H9 (cell line): Measurements from ENCODE around the gene RFX4. TPM values are rescaled to one million over a fixed set of nuclear protein-coding genes. Genes with fewer than 3 reads are reported as not detected.

Experiments used
- DNase-seq: peaks from one replicate; pipeline ENCODE4 v3.0.0-alpha.2; 2017
- H2AFZ ChIP-seq: one replicate; pipeline ENCODE4 v1.6.1; 2013; ENCODE audit warnings: mild to moderate bottlenecking, low read length, control low read depth, moderate library complexity
- H2AK5ac ChIP-seq: 2 replicates; pipeline ENCODE4 v1.6.1; 2013; ENCODE audit warnings: low read length, control low read depth, mixed read lengths; ENCODE audit not compliant: insufficient read length
- H2BK120ac ChIP-seq: one replicate; pipeline ENCODE4 v1.6.1; 2013; ENCODE audit warnings: low read depth, mild to moderate bottlenecking, low read length, control low read depth, inconsistent platforms; ENCODE audit not compliant: poor library complexity, severe bottlenecking
- H2BK12ac ChIP-seq: 2 replicates; pipeline ENCODE4 v1.6.1; 2013; ENCODE audit warnings: low read length, control low read depth, mixed read lengths, low read depth; ENCODE audit not compliant: insufficient read length
- H2BK15ac ChIP-seq: 2 replicates; pipeline ENCODE4 v1.6.1; 2013; ENCODE audit warnings: low read depth, low read length, control low read depth
- H2BK20ac ChIP-seq: one replicate; pipeline ENCODE4 v1.6.1; 2013; ENCODE audit warnings: low read depth, mild to moderate bottlenecking, low read length, control low read depth, inconsistent platforms; ENCODE audit not compliant: poor library complexity, severe bottlenecking
- H2BK5ac ChIP-seq: 2 replicates; pipeline ENCODE4 v1.6.1; 2013; ENCODE audit warnings: low read length, control low read depth, mixed read lengths; ENCODE audit not compliant: insufficient read length
- H3K14ac ChIP-seq: 2 replicates; pipeline ENCODE4 v1.6.1; 2013; ENCODE audit warnings: low read length, control low read depth; ENCODE audit not compliant: insufficient read depth
- H3K18ac ChIP-seq: 2 replicates; pipeline ENCODE4 v1.6.1; 2013; ENCODE audit warnings: low read depth, mild to moderate bottlenecking, mixed read lengths, low read length, control low read depth; ENCODE audit not compliant: insufficient read length
- H3K23ac ChIP-seq: 2 replicates; pipeline ENCODE4 v1.6.1; 2013; ENCODE audit warnings: low read length, control low read depth, mixed read lengths, low read depth; ENCODE audit not compliant: insufficient read length
- H3K23me2 ChIP-seq: 2 replicates; pipeline ENCODE4 v1.6.1; 2013; ENCODE audit warnings: low read depth, mild to moderate bottlenecking, mixed read lengths, low read length, control low read depth; ENCODE audit not compliant: insufficient read length, poor library complexity, severe bottlenecking
- H3K27ac ChIP-seq: 2 replicates; pipeline ENCODE4 v1.5.1; 2013; ENCODE audit warnings: low read length, control low read depth, mixed read lengths, low read depth; ENCODE audit not compliant: insufficient read length
- H3K27me3 ChIP-seq: 2 replicates; pipeline ENCODE4 v1.6.1; 2013; ENCODE audit warnings: low read length, control low read depth, inconsistent platforms; ENCODE audit not compliant: insufficient read depth
- H3K4ac ChIP-seq: 2 replicates; pipeline ENCODE4 v1.6.1; 2013; ENCODE audit warnings: low read depth, mild to moderate bottlenecking, control low read depth, inconsistent platforms, low read length, moderate library complexity
- H3K4me1 ChIP-seq: 2 replicates; pipeline ENCODE4 v1.6.1; 2013; ENCODE audit warnings: low read length, control low read depth, inconsistent platforms; ENCODE audit not compliant: insufficient read depth
- H3K4me2 ChIP-seq: 2 replicates; pipeline ENCODE4 v1.6.1; 2013; ENCODE audit warnings: low read length, control low read depth, mixed read lengths; ENCODE audit not compliant: insufficient read length, insufficient read depth
- H3K56ac ChIP-seq: 2 replicates; pipeline ENCODE4 v1.6.1; 2013; ENCODE audit warnings: low read depth, mild to moderate bottlenecking, mixed read lengths, low read length, control low read depth; ENCODE audit not compliant: insufficient read length
- H3K79me1 ChIP-seq: 2 replicates; pipeline ENCODE4 v1.6.1; 2013; ENCODE audit warnings: low read depth, mild to moderate bottlenecking, moderate library complexity, low read length, control low read depth, inconsistent platforms; ENCODE audit not compliant: insufficient read depth, poor library complexity, severe bottlenecking
- H3K79me2 ChIP-seq: 2 replicates; pipeline ENCODE4 v1.6.1; 2013; ENCODE audit warnings: low read length, control low read depth, inconsistent platforms; ENCODE audit not compliant: insufficient read depth
- H3K9ac ChIP-seq: 2 replicates; pipeline ENCODE4 v1.6.1; 2013; ENCODE audit warnings: low read length, control low read depth, mixed read lengths; ENCODE audit not compliant: insufficient read length; ENCODE audit errors: extremely low read depth
- H3K9me3 ChIP-seq: one replicate; pipeline ENCODE4 v1.6.1; 2013; ENCODE audit warnings: low read depth, low read length, inconsistent platforms; ENCODE audit not compliant: control insufficient read depth
- H3T11ph ChIP-seq: one replicate; pipeline ENCODE4 v1.6.1; 2013; ENCODE audit warnings: mild to moderate bottlenecking, low read length, control low read depth, inconsistent platforms
- H4K20me1 ChIP-seq: one replicate; pipeline ENCODE4 v1.6.1; 2013; ENCODE audit not compliant: control insufficient read depth, insufficient read length, insufficient read depth
- H4K5ac ChIP-seq: 2 replicates; pipeline ENCODE4 v1.6.1; 2013; ENCODE audit warnings: low read depth, mild to moderate bottlenecking, mixed read lengths, low read length, control low read depth; ENCODE audit not compliant: insufficient read length
- H4K8ac ChIP-seq: replicated peaks from 2 replicates; pipeline ENCODE4 v1.6.1; 2013; ENCODE audit warnings: low read length, control low read depth, mixed read lengths, low read depth; ENCODE audit not compliant: insufficient read length
- H4K91ac ChIP-seq: 2 replicates; pipeline ENCODE4 v1.6.1; 2013; ENCODE audit warnings: low read depth, mild to moderate bottlenecking, moderate library complexity, mixed read lengths, low read length, control low read depth; ENCODE audit not compliant: insufficient read length
- H3K27ac Mint-ChIP-seq, 3 experiments: 2 replicates in 2 of 3; 3 replicates in 1 of 3; pipeline ENCODE4 v1.8.0; 2020 to 2021; ENCODE audit warnings: mixed read lengths in 3 of 3, mild to moderate bottlenecking in 1 of 3, moderate library complexity in 1 of 3
- H3K27me3 Mint-ChIP-seq: 2 replicates; pipeline ENCODE4 v1.8.0; 2021; ENCODE audit warnings: low read depth, mild to moderate bottlenecking, moderate library complexity, mixed read lengths
- H3K36me3 Mint-ChIP-seq, 3 experiments: 2 replicates in 2 of 3; 3 replicates in 1 of 3; pipeline ENCODE4 v1.8.0; 2020 to 2021; ENCODE audit warnings: low read depth in 3 of 3, mixed read lengths in 3 of 3; ENCODE audit not compliant: insufficient read depth in 1 of 3
- H3K4me1 Mint-ChIP-seq, 2 experiments: 2 replicates each; pipeline ENCODE4 v1.8.0; 2020; ENCODE audit warnings: mixed read lengths in 2 of 2
- H3K4me3 Mint-ChIP-seq, 2 experiments: 2 replicates in 1 of 2; 3 replicates in 1 of 2; pipeline ENCODE4 v1.8.0; 2020 to 2021; ENCODE audit warnings: mild to moderate bottlenecking in 2 of 2, mixed read lengths in 2 of 2, moderate library complexity in 1 of 2
- H3K9me3 Mint-ChIP-seq, 2 experiments: 2 replicates in 1 of 2; 3 replicates in 1 of 2; pipeline ENCODE4 v1.8.0; 2020; ENCODE audit warnings: mild to moderate bottlenecking in 2 of 2, mixed read lengths in 2 of 2, moderate library complexity in 1 of 2
- CTCF ChIP-seq: fragments of 200-600 bp; sonication (generic); conservative IDR thresholded peaks from 3 replicates; pipeline ENCODE4 v1.8.0; 2021; ENCODE audit warnings: antibody characterized with exemption, mild to moderate bottlenecking
- WGBS: extraction: QIAGEN DNeasy Blood & Tissue Kit; methylation state at CpG from one replicate; pipeline ENCODE4 v1.1.7; 2013; ENCODE audit warnings: missing lambda C conversion rate, low lambda C conversion rate, mixed read lengths; ENCODE audit not compliant: insufficient read length; ENCODE audit errors: extremely low coverage; 5-methylcytosine and 5-hydroxymethylcytosine counted together
- total RNA-seq: library from RNA; stranded (reverse); gene quantifications from 2 replicates; pipeline ENCODE4 v1.2.1, GENCODE V29; 2021

The RFX4 gene
- total RNA-seq, 1 experiment from 2014 or later, result 0.57 TPM

- H3K18ac ChIP-seq, result no peak overlapping the region
- no peak overlapping the region for H4K8ac ChIP-seq
- peaks cover 0 to 9% of the 10 kb centered on the region in 2 experiments; a peak in 1 of 4 replicates for H3K4me1 Mint-ChIP-seq
- H3K14ac ChIP-seq, result no peak overlapping the region
- no peak for DNase-seq
- no peak overlapping the region for H3K23ac ChIP-seq
- no peaks in the 10 kb centered on the region for H3K27me3 ChIP-seq
- H3K4me1 ChIP-seq, result no peaks in the 10 kb centered on the region
- no peak for TF ChIP-seq CTCF
- no peak overlapping the region for H3K4me2 ChIP-seq
- H2BK5ac ChIP-seq, result no peak overlapping the region
- H3K23me2 ChIP-seq, result no peaks in the 10 kb centered on the region
- no peak overlapping the region for H4K5ac ChIP-seq
- no peaks in the 10 kb centered on the region for H4K20me1 ChIP-seq
- no peaks in the 10 kb centered on the region for H3K79me1 ChIP-seq
- no peak overlapping the region for H3K9ac ChIP-seq
- H3T11ph ChIP-seq, result no peak overlapping the region
- H3K56ac ChIP-seq, result no peak overlapping the region
- WGBS, result no CpG with 5 or more reads among the region's 5 CpGs
- H2BK120ac ChIP-seq, result no peak overlapping the region
- H3K79me2 ChIP-seq, result no peaks in the 10 kb centered on the region
- H3K27me3 Mint-ChIP-seq, result peaks cover 5% of the 10 kb centered on the region
- H3K4ac ChIP-seq, result no peak overlapping the region
- no peak overlapping the region for H2AFZ ChIP-seq
- no peak overlapping the region for H3K27ac ChIP-seq
- no peak overlapping the region for H2BK15ac ChIP-seq
- no peak overlapping the region for H2BK12ac ChIP-seq
- no peak overlapping the region for H4K91ac ChIP-seq
- no peaks in the 10 kb centered on the region; a peak in 1 of 5 replicates for H3K9me3 Mint-ChIP-seq
- H3K36me3 Mint-ChIP-seq, result no peaks in the 10 kb centered on the region; a peak in 1 of 7 replicates
- H3K9me3 ChIP-seq, result no peaks in the 10 kb centered on the region
- no peak overlapping the region for H3K27ac Mint-ChIP-seq
- H2BK20ac ChIP-seq, result no peak overlapping the region
- H2AK5ac ChIP-seq, result no peak overlapping the region
- no peak overlapping the region for H3K4me3 Mint-ChIP-seq
Observed at GRCh38 chr12:106732890-106733289, 150.1 kb downstream of the RFX4 start.
